22Rv1 (cell line): ENCODE results near the gene TRIM28.

Experiments used
- H3K27ac ChIP-seq: fragments of 450-650 bp; 2 replicates; pipeline ENCODE4 v1.5.1; 2017
- ZFX ChIP-seq: fragments of 450-650 bp; IDR thresholded peaks from 2 replicates; pipeline ENCODE4 v1.6.1; 2017; ENCODE audit warnings: antibody characterized with exemption, borderline replicate concordance
- TF ChIP-seq, protein P1 (sequence below): fragments of 450-650 bp; IDR thresholded peaks from 2 replicates; pipeline ENCODE4 v1.5.1; 2017; ENCODE audit warnings: mild to moderate bottlenecking

The TRIM28 gene

DNA sequence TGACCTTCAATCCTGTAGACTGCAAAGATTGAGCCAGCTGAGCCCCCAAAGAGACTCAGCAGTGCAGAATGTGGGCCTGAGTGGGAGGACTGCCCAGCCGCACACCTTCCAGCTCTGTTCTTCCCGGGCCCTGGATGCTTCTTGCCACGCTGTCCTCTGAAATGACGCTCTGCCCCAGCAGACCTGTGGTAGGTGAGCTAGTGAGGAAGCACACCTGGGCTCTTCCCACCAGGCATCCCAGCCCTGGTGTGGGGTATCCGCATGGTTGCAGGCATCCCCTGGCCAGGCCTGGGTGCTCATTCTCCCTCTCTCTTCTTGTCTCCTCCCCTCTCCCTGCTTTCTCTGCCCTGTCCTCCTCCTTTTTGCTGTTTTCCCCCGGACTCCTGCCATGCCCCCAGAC, 39.1 kb downstream of the TRIM28 start:
- TF ChIP-seq ZFX: no peak
- TF ChIP-seq, protein P1, sequence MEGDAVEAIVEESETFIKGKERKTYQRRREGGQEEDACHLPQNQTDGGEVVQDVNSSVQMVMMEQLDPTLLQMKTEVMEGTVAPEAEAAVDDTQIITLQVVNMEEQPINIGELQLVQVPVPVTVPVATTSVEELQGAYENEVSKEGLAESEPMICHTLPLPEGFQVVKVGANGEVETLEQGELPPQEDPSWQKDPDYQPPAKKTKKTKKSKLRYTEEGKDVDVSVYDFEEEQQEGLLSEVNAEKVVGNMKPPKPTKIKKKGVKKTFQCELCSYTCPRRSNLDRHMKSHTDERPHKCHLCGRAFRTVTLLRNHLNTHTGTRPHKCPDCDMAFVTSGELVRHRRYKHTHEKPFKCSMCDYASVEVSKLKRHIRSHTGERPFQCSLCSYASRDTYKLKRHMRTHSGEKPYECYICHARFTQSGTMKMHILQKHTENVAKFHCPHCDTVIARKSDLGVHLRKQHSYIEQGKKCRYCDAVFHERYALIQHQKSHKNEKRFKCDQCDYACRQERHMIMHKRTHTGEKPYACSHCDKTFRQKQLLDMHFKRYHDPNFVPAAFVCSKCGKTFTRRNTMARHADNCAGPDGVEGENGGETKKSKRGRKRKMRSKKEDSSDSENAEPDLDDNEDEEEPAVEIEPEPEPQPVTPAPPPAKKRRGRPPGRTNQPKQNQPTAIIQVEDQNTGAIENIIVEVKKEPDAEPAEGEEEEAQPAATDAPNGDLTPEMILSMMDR: no peak
- H3K27ac ChIP-seq: no peak overlapping the region

GRCh38 chr19:58584498-58585441, 40.9 kb downstream of the TRIM28 start:
- TF ChIP-seq ZFX: no peak
- TF ChIP-seq, protein P1: no peak
- H3K27ac ChIP-seq: no peak overlapping the region

DNA sequence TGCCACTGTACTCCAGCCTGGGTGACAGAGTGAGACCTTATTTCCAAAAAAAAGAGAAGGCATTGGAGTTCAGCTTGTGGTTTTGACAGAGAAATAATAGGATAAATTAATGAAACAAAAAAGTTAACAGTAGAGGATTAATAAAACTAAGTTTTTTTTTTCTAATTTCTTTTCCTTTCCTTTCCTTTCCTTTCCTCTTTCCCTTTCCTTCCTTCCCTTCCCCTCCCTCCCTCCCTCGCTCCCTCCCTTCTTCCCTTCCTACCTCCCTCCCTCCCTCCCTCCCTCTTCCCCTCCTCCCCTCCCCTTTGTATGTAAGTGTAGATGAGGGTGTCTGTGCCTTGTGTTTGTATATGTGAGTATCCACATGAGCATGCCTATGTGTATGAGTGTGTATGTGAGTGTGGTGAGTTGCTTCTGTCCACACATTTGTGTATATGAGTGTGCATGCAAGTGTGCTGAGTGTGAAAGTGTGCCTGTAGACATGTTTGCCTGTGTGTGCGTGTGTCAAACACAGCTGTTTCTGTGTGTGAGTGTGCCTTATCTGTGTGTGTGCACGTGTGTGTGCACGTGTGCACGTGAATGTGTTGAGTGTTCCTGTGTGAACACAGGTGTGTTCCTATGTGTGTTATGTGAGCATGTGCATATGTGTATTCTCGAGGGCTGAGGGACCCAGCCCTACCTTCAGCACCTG, 41.7 kb downstream of the TRIM28 start:
- no peak overlapping the region for H3K27ac ChIP-seq
- no peak for TF ChIP-seq ZFX
- TF ChIP-seq, protein P1: no peak

DNA sequence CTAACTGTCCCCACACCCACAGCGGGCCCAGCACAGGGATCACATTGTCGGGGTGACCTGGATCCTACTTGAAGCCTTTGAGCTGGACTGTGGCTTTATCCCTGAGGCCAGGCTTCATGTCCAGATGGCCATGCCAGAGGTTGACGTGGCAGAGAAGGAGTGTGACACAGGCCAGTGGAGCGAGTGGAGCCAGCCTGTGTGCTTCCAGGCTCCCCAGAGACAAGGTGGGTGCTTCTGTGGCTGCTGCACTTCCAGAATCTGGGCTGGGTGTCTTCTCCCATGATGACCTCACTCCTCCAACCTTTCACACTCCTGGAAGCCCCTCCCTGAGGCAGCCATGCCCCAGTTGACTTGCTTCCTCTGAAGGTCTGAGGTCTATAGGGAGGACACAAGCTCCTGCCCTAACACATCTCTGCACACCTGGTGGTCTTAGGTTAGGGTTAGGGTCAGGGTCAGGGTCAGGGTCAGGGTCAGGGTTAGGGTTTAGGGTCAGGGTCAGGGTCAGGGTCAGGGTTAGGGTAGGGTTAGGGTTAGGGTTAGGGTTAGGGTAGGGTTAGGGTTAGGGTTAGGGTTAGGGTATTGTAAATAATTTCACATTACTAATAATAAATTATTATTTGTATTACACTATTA, 42.4 kb downstream of the TRIM28 start:
- no peak for TF ChIP-seq ZFX
- TF ChIP-seq, protein P1: no peak
- no peak overlapping the region for H3K27ac ChIP-seq
